ENCODE results near the gene SYCP2L. TPM values are rescaled to one million over a fixed set of nuclear protein-coding genes. Genes with fewer than 3 reads are reported as not detected.

Gene SYCP2L
- total RNA-seq, 1 experiment from 2014 or later, result 4.9 TPM

DNA sequence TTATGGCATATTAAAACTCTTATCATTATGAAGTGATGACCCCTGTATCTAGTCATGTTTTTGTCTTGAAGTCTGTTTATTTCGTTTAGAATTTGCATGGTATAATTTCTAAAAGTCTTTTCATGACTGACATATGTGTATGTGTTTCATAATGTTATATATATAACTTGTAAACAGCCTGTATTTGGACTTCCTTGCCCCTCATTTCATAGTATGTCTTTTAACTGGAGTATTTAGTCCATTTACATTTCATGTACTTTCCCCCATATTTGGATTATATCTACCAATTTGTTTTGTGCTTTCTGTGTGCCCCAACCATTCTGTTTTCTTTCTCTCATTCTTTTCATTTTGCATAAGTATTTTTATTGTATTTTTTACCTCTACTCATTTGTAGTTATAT is 59.0 kb downstream of the SYCP2L start:
- Histone ChIP-seq H3K4me2 (ENCODE audit: low read length) (no peak overlapping the region), H2AFZ (ENCODE audit: low read depth, low read length, poor library complexity, severe bottlenecking) (no peak overlapping the region), H3K27me3 (ENCODE audit: insufficient read depth, low read length) (no peaks in the 10 kb centered on the region), H3K9me3 (ENCODE audit: control insufficient read depth in 1 of 2, insufficient read depth in 1 of 2, low read depth in 1 of 2, low read length in 2 of 2) (no peaks in the 10 kb centered on the region), H3K9me2 (ENCODE audit: insufficient read depth) (no peaks in the 10 kb centered on the region), H3K9ac (ENCODE audit: low read length) (no peak overlapping the region), H3K4me1 (ENCODE audit: control insufficient read depth in 1 of 2, insufficient read depth in 2 of 2, low read length in 2 of 2) (no peaks in the 10 kb centered on the region), H3K36me3 (ENCODE audit: control insufficient read depth in 1 of 2, insufficient read depth in 2 of 2, low read length in 2 of 2) (no peaks in the 10 kb centered on the region), H4K20me1 (ENCODE audit: insufficient read depth) (no peaks in the 10 kb centered on the region), H3K27ac (ENCODE audit: low read depth, low read length) (no peak overlapping the region), H3K79me2 (ENCODE audit: insufficient read depth, low read length) (no peaks in the 10 kb centered on the region), H3K4me3 (replicated peaks in 1 of 2; ENCODE audit: low read depth in 1 of 2, low read length in 2 of 2) (no peak overlapping the region)
- POLR2A ChIA-PET, result no interaction called here
- intact Hi-C loops (cut with micrococcal nuclease), result no loop called here
- DNase-seq (ENCODE audit: low read depth, low spot score), result no peak
- CTCF ChIA-PET, result no interaction called here
- RAD21 ChIA-PET (ENCODE audit: low non-redundant PET in 1 of 2, low total read pairs in 2 of 2, uncharacterized antibody in 2 of 2, unreplicated experiment in 2 of 2), result no interaction called here
- no peak for ATAC-seq
- no peak for TF ChIP-seq EZH2phosphoT487 (IDR thresholded peaks at IDR 0.05; ENCODE audit: borderline replicate concordance)
- TF ChIP-seq YY1 (IDR thresholded peaks at IDR 0.05; ENCODE audit: extremely low read depth, insufficient replicate concordance, low read depth, low read length), result no peak
- no peak for TF ChIP-seq SP1 (IDR thresholded peaks at IDR 0.05; ENCODE audit: low read depth)
- no peak for TF ChIP-seq ZFX (IDR thresholded peaks at IDR 0.05)
- TF ChIP-seq ZNF274 (IDR thresholded peaks at IDR 0.05; ENCODE audit: low read depth, low read length), result no peak
- TF ChIP-seq CEBPB (IDR thresholded peaks at IDR 0.05; ENCODE audit: low read depth), result no peak
- TF ChIP-seq EZH2 (IDR thresholded peaks at IDR 0.05), result no peak
- TF ChIP-seq FOSL1 (IDR thresholded peaks at IDR 0.05; ENCODE audit: low read depth), result no peak
- TF ChIP-seq, protein P1, sequence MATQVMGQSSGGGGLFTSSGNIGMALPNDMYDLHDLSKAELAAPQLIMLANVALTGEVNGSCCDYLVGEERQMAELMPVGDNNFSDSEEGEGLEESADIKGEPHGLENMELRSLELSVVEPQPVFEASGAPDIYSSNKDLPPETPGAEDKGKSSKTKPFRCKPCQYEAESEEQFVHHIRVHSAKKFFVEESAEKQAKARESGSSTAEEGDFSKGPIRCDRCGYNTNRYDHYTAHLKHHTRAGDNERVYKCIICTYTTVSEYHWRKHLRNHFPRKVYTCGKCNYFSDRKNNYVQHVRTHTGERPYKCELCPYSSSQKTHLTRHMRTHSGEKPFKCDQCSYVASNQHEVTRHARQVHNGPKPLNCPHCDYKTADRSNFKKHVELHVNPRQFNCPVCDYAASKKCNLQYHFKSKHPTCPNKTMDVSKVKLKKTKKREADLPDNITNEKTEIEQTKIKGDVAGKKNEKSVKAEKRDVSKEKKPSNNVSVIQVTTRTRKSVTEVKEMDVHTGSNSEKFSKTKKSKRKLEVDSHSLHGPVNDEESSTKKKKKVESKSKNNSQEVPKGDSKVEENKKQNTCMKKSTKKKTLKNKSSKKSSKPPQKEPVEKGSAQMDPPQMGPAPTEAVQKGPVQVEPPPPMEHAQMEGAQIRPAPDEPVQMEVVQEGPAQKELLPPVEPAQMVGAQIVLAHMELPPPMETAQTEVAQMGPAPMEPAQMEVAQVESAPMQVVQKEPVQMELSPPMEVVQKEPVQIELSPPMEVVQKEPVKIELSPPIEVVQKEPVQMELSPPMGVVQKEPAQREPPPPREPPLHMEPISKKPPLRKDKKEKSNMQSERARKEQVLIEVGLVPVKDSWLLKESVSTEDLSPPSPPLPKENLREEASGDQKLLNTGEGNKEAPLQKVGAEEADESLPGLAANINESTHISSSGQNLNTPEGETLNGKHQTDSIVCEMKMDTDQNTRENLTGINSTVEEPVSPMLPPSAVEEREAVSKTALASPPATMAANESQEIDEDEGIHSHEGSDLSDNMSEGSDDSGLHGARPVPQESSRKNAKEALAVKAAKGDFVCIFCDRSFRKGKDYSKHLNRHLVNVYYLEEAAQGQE (IDR thresholded peaks at IDR 0.05; ENCODE audit: low read depth), result no peak
- TF ChIP-seq, protein P2, sequence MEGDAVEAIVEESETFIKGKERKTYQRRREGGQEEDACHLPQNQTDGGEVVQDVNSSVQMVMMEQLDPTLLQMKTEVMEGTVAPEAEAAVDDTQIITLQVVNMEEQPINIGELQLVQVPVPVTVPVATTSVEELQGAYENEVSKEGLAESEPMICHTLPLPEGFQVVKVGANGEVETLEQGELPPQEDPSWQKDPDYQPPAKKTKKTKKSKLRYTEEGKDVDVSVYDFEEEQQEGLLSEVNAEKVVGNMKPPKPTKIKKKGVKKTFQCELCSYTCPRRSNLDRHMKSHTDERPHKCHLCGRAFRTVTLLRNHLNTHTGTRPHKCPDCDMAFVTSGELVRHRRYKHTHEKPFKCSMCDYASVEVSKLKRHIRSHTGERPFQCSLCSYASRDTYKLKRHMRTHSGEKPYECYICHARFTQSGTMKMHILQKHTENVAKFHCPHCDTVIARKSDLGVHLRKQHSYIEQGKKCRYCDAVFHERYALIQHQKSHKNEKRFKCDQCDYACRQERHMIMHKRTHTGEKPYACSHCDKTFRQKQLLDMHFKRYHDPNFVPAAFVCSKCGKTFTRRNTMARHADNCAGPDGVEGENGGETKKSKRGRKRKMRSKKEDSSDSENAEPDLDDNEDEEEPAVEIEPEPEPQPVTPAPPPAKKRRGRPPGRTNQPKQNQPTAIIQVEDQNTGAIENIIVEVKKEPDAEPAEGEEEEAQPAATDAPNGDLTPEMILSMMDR (IDR thresholded peaks at IDR 0.05 in 2 of 3, conservative IDR thresholded peaks at IDR 0.05 in 1 of 3; ENCODE audit: borderline replicate concordance in 1 of 3, insufficient read depth in 1 of 3, low read depth in 2 of 3, low read length in 2 of 3), result no peak
- TF ChIP-seq POLR2AphosphoS5 (IDR thresholded peaks at IDR 0.05; ENCODE audit: low read depth, low read length), result no peak
- TF ChIP-seq, protein P3, sequence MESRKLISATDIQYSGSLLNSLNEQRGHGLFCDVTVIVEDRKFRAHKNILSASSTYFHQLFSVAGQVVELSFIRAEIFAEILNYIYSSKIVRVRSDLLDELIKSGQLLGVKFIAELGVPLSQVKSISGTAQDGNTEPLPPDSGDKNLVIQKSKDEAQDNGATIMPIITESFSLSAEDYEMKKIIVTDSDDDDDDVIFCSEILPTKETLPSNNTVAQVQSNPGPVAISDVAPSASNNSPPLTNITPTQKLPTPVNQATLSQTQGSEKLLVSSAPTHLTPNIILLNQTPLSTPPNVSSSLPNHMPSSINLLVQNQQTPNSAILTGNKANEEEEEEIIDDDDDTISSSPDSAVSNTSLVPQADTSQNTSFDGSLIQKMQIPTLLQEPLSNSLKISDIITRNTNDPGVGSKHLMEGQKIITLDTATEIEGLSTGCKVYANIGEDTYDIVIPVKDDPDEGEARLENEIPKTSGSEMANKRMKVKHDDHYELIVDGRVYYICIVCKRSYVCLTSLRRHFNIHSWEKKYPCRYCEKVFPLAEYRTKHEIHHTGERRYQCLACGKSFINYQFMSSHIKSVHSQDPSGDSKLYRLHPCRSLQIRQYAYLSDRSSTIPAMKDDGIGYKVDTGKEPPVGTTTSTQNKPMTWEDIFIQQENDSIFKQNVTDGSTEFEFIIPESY (IDR thresholded peaks at IDR 0.05; ENCODE audit: extremely low read depth, insufficient replicate concordance, low read length), result no peak
- no peak for TF ChIP-seq TCF7L2 (IDR thresholded peaks at IDR 0.05; ENCODE audit: borderline replicate concordance, extremely low read depth, insufficient read depth, insufficient read length)
- no peak for TF ChIP-seq POLR2A (IDR thresholded peaks at IDR 0.05; ENCODE audit: borderline replicate concordance, extremely low read depth, insufficient read depth, insufficient read length)
- TF ChIP-seq JUND (IDR thresholded peaks at IDR 0.05), result no peak
- no peak for TF ChIP-seq SRF (IDR thresholded peaks at IDR 0.05; ENCODE audit: low read depth)
- no peak for TF ChIP-seq EGR1 (IDR thresholded peaks at IDR 0.05; ENCODE audit: low read depth)
- no peak for TF ChIP-seq SIN3A (IDR thresholded peaks at IDR 0.05; ENCODE audit: low read depth)
- BruUV-seq (replicated peaks), result no TSS peak
